Measurements from ENCODE around the gene FRAS1. TPM values are rescaled to one million over a fixed set of nuclear protein-coding genes. Genes with fewer than 3 reads are reported as not detected.

FRAS1 gene
- total RNA-seq, 2 donors from 2014 or later, result 2.0 to 7.1 TPM

- Histone ChIP-seq H3K9me3 (no peaks in the 10 kb centered on the region), H3K27ac (no peak overlapping the region), H3K4me3 (no peak overlapping the region), H3K36me3 (no peaks in the 10 kb centered on the region), H3K4me1 (ENCODE audit: control insufficient read depth in 1 of 2, low read depth in 2 of 2) (no peaks in the 10 kb centered on the region), H3K27me3 (replicated peaks; ENCODE audit: insufficient read depth) (no peaks in the 10 kb centered on the region)
- no peak for TF ChIP-seq CTCF (IDR thresholded peaks at IDR 0.05)
- no peak for DNase-seq (ENCODE audit: low spot score)
- no peak for ATAC-seq (ENCODE audit: insufficient number of reproducible peaks, low FRiP score, low read depth)
Observed at GRCh38 chr4:78437608-78438088, 380.5 kb downstream of the FRAS1 start.

- no peak for DNase-seq (ENCODE audit: low spot score)
- Histone ChIP-seq H3K4me1 (ENCODE audit: control insufficient read depth in 1 of 2, low read depth in 2 of 2) (no peaks in the 10 kb centered on the region), H3K9me3 (no peaks in the 10 kb centered on the region), H3K27ac (no peak overlapping the region), H3K4me3 (no peak overlapping the region), H3K27me3 (replicated peaks; ENCODE audit: insufficient read depth) (no peaks in the 10 kb centered on the region), H3K36me3 (no peaks in the 10 kb centered on the region)
- TF ChIP-seq CTCF (IDR thresholded peaks at IDR 0.05), result no peak
- no peak for ATAC-seq (ENCODE audit: insufficient number of reproducible peaks, low FRiP score, low read depth)
Observed at GRCh38 chr4:78439328-78439727, 382.2 kb downstream of the FRAS1 start.

GRCh38 chr4:78441756-78442155 is 384.6 kb downstream of the FRAS1 start:
- no peak for TF ChIP-seq CTCF (IDR thresholded peaks at IDR 0.05)
- no peaks in the 10 kb centered on the region for H3K4me1 ChIP-seq (ENCODE audit: control insufficient read depth in 1 of 2, low read depth in 2 of 2)
- ATAC-seq (ENCODE audit: insufficient number of reproducible peaks, low FRiP score, low read depth) (no peak), DNase-seq (ENCODE audit: low spot score) (no peak)
- H3K36me3 ChIP-seq, result no peaks in the 10 kb centered on the region
- H3K9me3 ChIP-seq, result no peaks in the 10 kb centered on the region
- H3K4me3 ChIP-seq, result no peak overlapping the region
- no peaks in the 10 kb centered on the region for H3K27me3 ChIP-seq (replicated peaks; ENCODE audit: insufficient read depth)
- no peak overlapping the region for H3K27ac ChIP-seq

GRCh38 chr4:78446619-78447018 is 389.5 kb downstream of the FRAS1 start:
- no peaks in the 10 kb centered on the region for H3K4me1 ChIP-seq (ENCODE audit: control insufficient read depth in 1 of 2, low read depth in 2 of 2)
- ATAC-seq (ENCODE audit: insufficient number of reproducible peaks, low FRiP score, low read depth) (no peak), DNase-seq (ENCODE audit: low spot score) (no peak)
- H3K27me3 ChIP-seq (replicated peaks; ENCODE audit: insufficient read depth), result no peaks in the 10 kb centered on the region
- TF ChIP-seq CTCF (IDR thresholded peaks at IDR 0.05), result no peak
- no peak overlapping the region for H3K27ac ChIP-seq
- no peaks in the 10 kb centered on the region for H3K9me3 ChIP-seq
- H3K36me3 ChIP-seq, result no peaks in the 10 kb centered on the region
- H3K4me3 ChIP-seq, result no peak overlapping the region

- Histone ChIP-seq H3K4me3 (no peak overlapping the region), H3K27me3 (replicated peaks; ENCODE audit: insufficient read depth) (no peaks in the 10 kb centered on the region), H3K4me1 (ENCODE audit: control insufficient read depth in 1 of 2, low read depth in 2 of 2) (no peaks in the 10 kb centered on the region), H3K36me3 (no peaks in the 10 kb centered on the region), H3K27ac (no peak overlapping the region), H3K9me3 (no peaks in the 10 kb centered on the region)
- DNase-seq (ENCODE audit: low spot score) (no peak), ATAC-seq (ENCODE audit: insufficient number of reproducible peaks, low FRiP score, low read depth) (no peak)
- no peak for TF ChIP-seq CTCF (IDR thresholded peaks at IDR 0.05)
Observed at GRCh38 chr4:78451407-78451806, 394.3 kb downstream of the FRAS1 start.

Data from thoracic aorta (tissue), 2 donors.